GDM1 (cell line): ENCODE measurements around the gene ABLIM3.
"Not testable (repeated sequence)": the region's sequence is repeated elsewhere in the genome, so short reads cannot be mapped to it uniquely, and the experiment has no call there.

ENCODE experiments used
- DNase-seq: peaks from one replicate; lab custom pipeline; 2025; lab: John Stamatoyannopoulos, UW

The ABLIM3 gene

GRCh38 chr5:149157330-149157729 is 16.0 kb downstream of the ABLIM3 start:
- DNase-seq: no peak

- DNase-seq: no peak
Observed at GRCh38 chr5:149160291-149160787, 19.0 kb downstream of the ABLIM3 start.

- DNase-seq: no peak
Observed at GRCh38 chr5:149161026-149161687, 19.9 kb downstream of the ABLIM3 start.

- no peak for DNase-seq
Observed at GRCh38 chr5:149161850-149162249, 20.6 kb downstream of the ABLIM3 start.

- no peak for DNase-seq
Observed at GRCh38 chr5:149162401-149163084, 21.2 kb downstream of the ABLIM3 start.

GRCh38 chr5:149164731-149165130 is 23.4 kb downstream of the ABLIM3 start:
- no peak for DNase-seq

GRCh38 chr5:149166128-149166527 is 24.8 kb downstream of the ABLIM3 start:
- no peak for DNase-seq

- DNase-seq: no peak
Observed at GRCh38 chr5:149166591-149167100, 25.4 kb downstream of the ABLIM3 start.

GRCh38 chr5:149168276-149168906 is 27.1 kb downstream of the ABLIM3 start:
- no peak for DNase-seq

GRCh38 chr5:149170299-149170698 is 29.0 kb downstream of the ABLIM3 start:
- no peak for DNase-seq

GRCh38 chr5:149172261-149172660 is 31.0 kb downstream of the ABLIM3 start:
- DNase-seq: no peak

GRCh38 chr5:149172709-149173505 is 31.6 kb downstream of the ABLIM3 start:
- DNase-seq: no peak

GRCh38 chr5:149174847-149175234 is 33.5 kb downstream of the ABLIM3 start:
- DNase-seq: no peak

- no peak for DNase-seq
Observed at GRCh38 chr5:149175346-149176105, 34.2 kb downstream of the ABLIM3 start.

GRCh38 chr5:149177339-149177843 is 36.1 kb downstream of the ABLIM3 start:
- no peak for DNase-seq

- DNase-seq: no peak
Observed at GRCh38 chr5:149177911-149178565, 36.7 kb downstream of the ABLIM3 start.

GRCh38 chr5:149181732-149182131 is 40.4 kb downstream of the ABLIM3 start:
- DNase-seq: no peak

- no peak for DNase-seq
Observed at GRCh38 chr5:149182241-149182640, 40.9 kb downstream of the ABLIM3 start.

- no peak for DNase-seq
Observed at GRCh38 chr5:149185067-149185466, 43.8 kb downstream of the ABLIM3 start.

- no peak for DNase-seq
Observed at GRCh38 chr5:149186506-149186905, 45.2 kb downstream of the ABLIM3 start.

GRCh38 chr5:149187617-149188016 is 46.3 kb downstream of the ABLIM3 start:
- not testable (repeated sequence) for DNase-seq
